ENCODE data around the gene OR52M1. TPM values are rescaled to one million over a fixed set of nuclear protein-coding genes. Genes with fewer than 3 reads are reported as not detected.

Gene OR52M1
- total RNA-seq, 4 donors from 2014 or later: not detected

DNA sequence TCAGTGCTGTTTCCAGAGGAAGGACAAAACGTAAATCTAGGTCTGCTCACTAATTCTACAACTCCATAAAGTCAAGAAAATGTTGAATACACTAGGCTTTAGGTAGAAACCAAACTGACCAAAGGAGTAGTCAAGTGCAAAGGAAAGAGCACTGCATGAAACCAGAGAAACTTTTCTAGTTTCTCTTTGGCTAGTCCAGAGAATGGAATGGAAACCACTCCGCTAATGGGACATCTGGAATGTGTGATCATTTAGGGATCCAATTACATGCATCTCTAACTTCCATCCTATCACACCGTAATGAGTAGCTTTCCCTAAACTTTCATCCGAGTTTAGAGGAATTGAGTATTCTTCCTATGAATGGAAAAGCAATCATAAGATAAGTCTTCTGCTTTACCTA lies 2.4 kb downstream of the OR52M1 start:
- TF ChIP-seq, protein P1, sequence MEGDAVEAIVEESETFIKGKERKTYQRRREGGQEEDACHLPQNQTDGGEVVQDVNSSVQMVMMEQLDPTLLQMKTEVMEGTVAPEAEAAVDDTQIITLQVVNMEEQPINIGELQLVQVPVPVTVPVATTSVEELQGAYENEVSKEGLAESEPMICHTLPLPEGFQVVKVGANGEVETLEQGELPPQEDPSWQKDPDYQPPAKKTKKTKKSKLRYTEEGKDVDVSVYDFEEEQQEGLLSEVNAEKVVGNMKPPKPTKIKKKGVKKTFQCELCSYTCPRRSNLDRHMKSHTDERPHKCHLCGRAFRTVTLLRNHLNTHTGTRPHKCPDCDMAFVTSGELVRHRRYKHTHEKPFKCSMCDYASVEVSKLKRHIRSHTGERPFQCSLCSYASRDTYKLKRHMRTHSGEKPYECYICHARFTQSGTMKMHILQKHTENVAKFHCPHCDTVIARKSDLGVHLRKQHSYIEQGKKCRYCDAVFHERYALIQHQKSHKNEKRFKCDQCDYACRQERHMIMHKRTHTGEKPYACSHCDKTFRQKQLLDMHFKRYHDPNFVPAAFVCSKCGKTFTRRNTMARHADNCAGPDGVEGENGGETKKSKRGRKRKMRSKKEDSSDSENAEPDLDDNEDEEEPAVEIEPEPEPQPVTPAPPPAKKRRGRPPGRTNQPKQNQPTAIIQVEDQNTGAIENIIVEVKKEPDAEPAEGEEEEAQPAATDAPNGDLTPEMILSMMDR (IDR thresholded peaks at IDR 0.05): no peak
- TF ChIP-seq POLR2A (IDR thresholded peaks at IDR 0.05): no peak
- H3K4me1 ChIP-seq: no peaks in the 10 kb centered on the region
- no peak for DNase-seq
- peak overlapping the region in 1 of 4 donors; percentile 17 for H3K27ac ChIP-seq
- H3K27me3 ChIP-seq: no peaks in the 10 kb centered on the region
- no peak overlapping the region for H3K4me3 ChIP-seq
- H3K9me3 ChIP-seq: peaks cover 0 to 5% (median 0%) of the 10 kb centered on the region in 4 donors
- H3K36me3 ChIP-seq: no peaks in the 10 kb centered on the region

DNA sequence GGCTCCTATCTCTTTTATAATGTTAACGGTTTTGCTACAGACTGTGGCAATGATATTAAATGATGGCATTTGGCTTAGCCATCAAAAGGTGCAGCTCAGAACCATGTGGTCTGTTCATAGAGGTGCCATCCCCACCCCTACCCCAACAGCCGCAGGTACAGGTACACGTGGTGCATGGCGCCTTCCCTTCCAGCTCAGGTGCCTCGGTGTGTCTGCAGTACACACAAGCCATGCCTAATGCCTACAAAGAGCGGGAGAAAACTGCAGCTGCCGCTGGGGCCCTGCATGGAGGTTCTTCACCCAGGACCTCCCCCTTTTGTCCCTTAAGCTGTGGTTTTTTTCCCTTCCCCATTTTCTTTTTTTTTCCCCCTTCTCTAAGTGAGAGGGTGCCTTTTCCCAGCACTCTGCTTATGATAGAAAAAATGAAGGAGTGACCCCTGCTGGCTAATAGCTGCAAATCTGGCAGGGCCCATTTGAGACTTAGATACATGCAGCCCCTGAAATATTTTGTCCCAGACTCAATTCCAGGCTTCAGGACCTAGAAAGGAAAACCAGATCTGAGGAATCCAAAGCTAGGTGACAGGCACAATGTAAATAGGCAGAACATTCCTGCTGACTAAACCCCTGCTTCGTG lies 6.5 kb downstream of the OR52M1 start:
- DNase-seq: no peak
- Histone ChIP-seq H3K27ac (no peak overlapping the region), H3K27me3 (no peaks in the 10 kb centered on the region), H3K4me3 (no peak overlapping the region), H3K4me1 (no peaks in the 10 kb centered on the region), H3K36me3 (no peaks in the 10 kb centered on the region), H3K9me3 (peaks cover 0 to 5% (median 0%) of the 10 kb centered on the region in 4 donors)
- TF ChIP-seq, protein P1 (IDR thresholded peaks at IDR 0.05): peak in 3 of 6 experiments; percentile 31 to 45 (median 39)
- no peak for TF ChIP-seq POLR2A (IDR thresholded peaks at IDR 0.05)

DNA sequence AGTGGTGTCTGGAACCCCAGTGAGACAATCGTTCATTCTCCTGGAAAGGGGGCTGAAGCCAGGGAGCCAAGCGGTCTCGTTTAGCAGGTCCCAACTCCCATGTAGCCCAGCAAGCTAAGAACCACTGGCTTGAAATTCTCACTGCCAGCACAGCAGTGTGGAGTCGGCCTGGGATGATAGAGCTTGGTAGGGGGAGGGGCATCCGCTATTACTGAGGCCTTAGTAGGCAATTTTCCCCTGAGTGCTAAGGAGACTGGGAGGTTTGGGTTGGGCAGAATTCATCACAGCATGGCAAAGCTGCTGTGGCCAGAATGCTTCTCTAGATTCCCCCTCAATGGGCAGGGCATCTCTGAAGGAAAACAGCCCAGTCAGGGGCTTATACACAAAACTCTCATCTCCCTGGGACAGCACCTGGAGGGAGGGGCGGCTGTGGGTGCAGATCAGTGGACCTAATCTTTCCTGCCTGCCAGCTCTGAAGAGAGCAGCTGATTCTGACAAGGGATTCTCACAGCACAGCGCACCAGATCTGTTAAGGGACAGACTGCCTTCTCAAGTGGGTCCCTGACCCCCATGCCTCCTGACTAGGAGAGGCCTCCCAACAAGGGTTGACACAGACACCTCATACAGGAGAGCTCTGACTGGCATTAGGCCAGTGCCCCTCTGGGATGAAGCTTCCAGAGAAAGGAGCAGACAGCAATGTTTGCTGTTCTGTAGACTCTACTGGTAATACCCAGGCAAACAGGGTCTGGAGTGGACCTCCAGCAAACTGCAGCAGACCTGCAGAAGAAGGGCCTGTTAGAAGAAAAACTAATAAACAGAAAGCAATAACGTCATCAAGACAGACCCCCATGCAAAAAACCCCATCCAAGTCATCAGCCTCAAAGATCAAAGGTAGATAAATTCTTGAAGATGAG lies 14.8 kb downstream of the OR52M1 start:
- no peaks in the 10 kb centered on the region for H3K9me3 ChIP-seq
- no peaks in the 10 kb centered on the region for H3K27me3 ChIP-seq
- H3K27ac ChIP-seq: no peak overlapping the region
- TF ChIP-seq, protein P1 (IDR thresholded peaks at IDR 0.05): no peak
- TF ChIP-seq POLR2A (IDR thresholded peaks at IDR 0.05): no peak
- no peak for DNase-seq
- no peaks in the 10 kb centered on the region for H3K36me3 ChIP-seq
- no peaks in the 10 kb centered on the region for H3K4me1 ChIP-seq
- H3K4me3 ChIP-seq: no peak overlapping the region

DNA sequence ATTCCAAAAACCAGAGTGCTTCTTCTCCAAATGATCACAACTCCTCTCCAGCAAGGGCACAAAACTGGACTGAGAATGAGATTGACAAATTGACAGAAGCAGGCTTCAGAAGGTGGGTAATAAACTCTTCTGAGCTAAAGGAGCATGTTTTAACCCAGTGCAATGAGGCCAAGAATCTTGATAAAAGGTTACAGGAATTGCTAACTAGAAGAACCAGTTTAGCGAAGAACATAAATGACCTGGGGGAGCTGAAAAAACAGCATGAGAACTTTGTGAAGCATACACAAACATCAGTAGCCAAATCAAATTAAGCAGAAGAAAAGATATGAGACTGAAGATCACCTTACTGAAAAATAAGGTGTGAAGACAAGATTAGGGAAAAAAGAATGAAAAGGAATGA lies 15.5 kb downstream of the OR52M1 start:
- Histone ChIP-seq H3K4me3 (no peak overlapping the region), H3K4me1 (no peaks in the 10 kb centered on the region), H3K27ac (no peak overlapping the region), H3K27me3 (no peaks in the 10 kb centered on the region), H3K36me3 (no peaks in the 10 kb centered on the region), H3K9me3 (no peaks in the 10 kb centered on the region)
- TF ChIP-seq POLR2A (IDR thresholded peaks at IDR 0.05): no peak
- TF ChIP-seq, protein P1 (IDR thresholded peaks at IDR 0.05): no peak
- no peak for DNase-seq

DNA sequence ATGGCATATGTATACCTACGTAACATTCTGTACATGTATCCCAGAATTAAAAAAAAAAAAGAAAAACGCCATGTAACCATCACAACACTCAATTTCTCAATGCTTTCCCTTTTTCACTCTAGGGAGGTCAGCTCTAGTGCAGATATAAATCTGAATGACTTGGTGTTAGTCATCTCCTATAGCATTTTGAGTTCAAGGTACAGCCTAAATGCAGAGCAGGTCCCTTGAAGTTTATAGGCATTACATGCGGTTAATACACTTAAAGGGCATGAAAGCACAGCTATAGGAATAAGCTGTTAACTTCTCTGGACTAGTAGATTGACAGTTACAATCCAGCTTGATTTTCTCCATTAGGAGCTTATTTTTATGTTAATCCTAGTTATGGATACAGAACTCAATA lies 20.4 kb downstream of the OR52M1 start:
- TF ChIP-seq POLR2A (IDR thresholded peaks at IDR 0.05): no peak
- TF ChIP-seq, protein P1 (IDR thresholded peaks at IDR 0.05): no peak
- Histone ChIP-seq H3K36me3 (no peaks in the 10 kb centered on the region), H3K4me1 (no peaks in the 10 kb centered on the region), H3K27me3 (no peaks in the 10 kb centered on the region), H3K4me3 (no peak overlapping the region), H3K9me3 (no peaks in the 10 kb centered on the region), H3K27ac (no peak overlapping the region)
- DNase-seq: no peak
